Astrocyte of the cerebellum (primary cell): ENCODE results near the gene PHETA1.

ENCODE experiments used
- DNase-seq: peaks from one replicate; pipeline ENCODE4 v3.0.0-alpha.2; 2011; ENCODE audit warnings: low read depth
- H3K4me3 ChIP-seq: 2 replicates; pipeline ENCODE4 v1.5.1; 2011; ENCODE audit warnings: mild to moderate bottlenecking, low read depth, low read length, moderate library complexity
- CTCF ChIP-seq: IDR thresholded peaks from 2 replicates; pipeline ENCODE4 v1.5.1; 2012; ENCODE audit warnings: low read length, low read depth, moderate library complexity, mild to moderate bottlenecking; ENCODE audit errors: missing control alignments
- in situ Hi-C: cut with HindIII; loops from 2 replicates; pipeline ENCODE4 v1.10.0; 2017; ENCODE audit warnings: low sequenced_read_pairs

Gene PHETA1

GRCh38 chr12:111361073-111361716 is 7.7 kb downstream of the PHETA1 start:
- no peak for DNase-seq

GRCh38 chr12:111360325-111360930 is 8.5 kb downstream of the PHETA1 start:
- in situ Hi-C loops: no loop called here
- TF ChIP-seq CTCF: no peak
- no peak overlapping the region for H3K4me3 ChIP-seq
- no peak for DNase-seq

More at GRCh38 chr12:111361073-111361716, 7.7 kb downstream of the PHETA1 start:
- in situ Hi-C loops: no loop called here
- TF ChIP-seq CTCF: no peak
- no peak overlapping the region for H3K4me3 ChIP-seq

GRCh38 chr12:111359914-111360276 is 9.0 kb downstream of the PHETA1 start:
- TF ChIP-seq CTCF: no peak
- in situ Hi-C loops: no loop called here
- no peak overlapping the region for H3K4me3 ChIP-seq
- no peak for DNase-seq

GRCh38 chr12:111359231-111359913 is 9.5 kb downstream of the PHETA1 start:
- in situ Hi-C loops: no loop called here
- no peak overlapping the region for H3K4me3 ChIP-seq
- DNase-seq: no peak
- TF ChIP-seq CTCF: no peak

- in situ Hi-C loops: no loop called here
- H3K4me3 ChIP-seq: no peak overlapping the region
- TF ChIP-seq CTCF: no peak
- no peak for DNase-seq
Observed at GRCh38 chr12:111355201-111355925, 13.5 kb downstream of the PHETA1 start.

- DNase-seq: no peak
- no peak overlapping the region for H3K4me3 ChIP-seq
- no peak for TF ChIP-seq CTCF
- in situ Hi-C loops: no loop called here
Observed at GRCh38 chr12:111354511-111354910, 14.4 kb downstream of the PHETA1 start.
